Stimulated activated CD4-positive, alpha-beta T cell treated with anti-CD3 and anti-CD28 coated beads, Interleukin-4, amount 100 ng/mL, for 4 hours (primary cell): ENCODE data around the gene NDUFV1.
"Not testable (repeated sequence)": the region's sequence is repeated elsewhere in the genome, so short reads cannot be mapped to it uniquely, and the experiment has no call there.

Experiments
- DNase-seq, 2 experiments: peaks; one replicate each; pipeline ENCODE4 v3.0.0-alpha.2; 2020

The NDUFV1 gene

DNA sequence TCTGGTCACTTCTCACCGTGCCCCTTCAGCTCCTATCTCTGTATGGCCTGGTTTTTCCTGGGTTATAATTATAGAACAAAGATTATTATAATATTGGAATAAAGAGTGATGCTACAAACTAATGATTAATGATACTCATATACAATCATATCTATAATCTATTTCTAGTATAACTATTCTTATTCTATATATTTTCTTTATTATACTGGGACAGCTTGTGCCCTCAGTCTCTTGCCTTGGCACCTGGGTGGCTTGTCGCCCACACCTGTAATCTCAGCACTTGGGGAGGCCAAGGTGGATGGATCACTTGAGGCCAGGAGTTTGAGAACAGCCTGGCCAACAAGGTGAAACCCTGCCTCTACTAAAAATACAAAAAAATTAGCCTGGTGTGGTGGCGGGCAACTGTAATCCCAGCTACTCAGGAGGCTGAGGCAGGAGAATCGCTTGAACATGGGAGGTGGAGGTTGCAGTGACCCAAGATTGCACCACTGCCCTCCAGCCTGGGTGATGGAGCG lies 53.0 kb downstream of the NDUFV1 start:
- not testable (repeated sequence) for DNase-seq

DNA sequence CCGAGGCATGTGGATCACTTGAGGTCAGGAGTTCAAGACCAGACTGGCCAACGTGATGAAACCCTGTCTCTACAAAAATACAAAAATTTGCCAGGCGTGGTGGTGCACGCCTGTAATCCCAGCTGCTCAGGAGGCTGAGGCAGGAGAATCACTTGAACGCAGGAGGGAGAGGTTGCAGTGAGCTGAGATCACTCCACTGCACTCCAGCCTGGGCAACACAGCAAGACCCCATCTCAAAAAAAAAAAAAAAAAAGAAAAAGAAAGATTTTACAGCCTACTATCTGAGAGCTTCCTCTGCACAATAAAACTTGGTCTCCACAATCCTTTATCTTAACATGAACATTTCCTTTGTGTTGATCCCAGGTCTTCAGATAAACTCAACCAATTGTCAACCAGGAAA lies 54.0 kb downstream of the NDUFV1 start:
- not testable (repeated sequence) for DNase-seq
